Testis (tissue), 2 donors: ENCODE results near the gene CALCOCO2.

Experiments
- POLR2A ChIP-seq: fragments of 450-650 bp; IDR thresholded peaks from one replicate; pipeline ENCODE4 v1.6.1; 2017; ENCODE audit warnings: antibody characterized with exemption, mild to moderate bottlenecking, moderate library complexity
- TF ChIP-seq, protein P1 (sequence below), 3 experiments: fragments of 450-650 bp in 2 of 3; fragments of 200-600 bp in 1 of 3; sonication (generic) in 1 of 3; IDR thresholded peaks; one replicate each; pipeline ENCODE4 v1.5.1; 2016 to 2019; ENCODE audit warnings: antibody characterized with exemption in 3 of 3, mild to moderate bottlenecking in 2 of 3, moderate library complexity in 1 of 3

DNA sequence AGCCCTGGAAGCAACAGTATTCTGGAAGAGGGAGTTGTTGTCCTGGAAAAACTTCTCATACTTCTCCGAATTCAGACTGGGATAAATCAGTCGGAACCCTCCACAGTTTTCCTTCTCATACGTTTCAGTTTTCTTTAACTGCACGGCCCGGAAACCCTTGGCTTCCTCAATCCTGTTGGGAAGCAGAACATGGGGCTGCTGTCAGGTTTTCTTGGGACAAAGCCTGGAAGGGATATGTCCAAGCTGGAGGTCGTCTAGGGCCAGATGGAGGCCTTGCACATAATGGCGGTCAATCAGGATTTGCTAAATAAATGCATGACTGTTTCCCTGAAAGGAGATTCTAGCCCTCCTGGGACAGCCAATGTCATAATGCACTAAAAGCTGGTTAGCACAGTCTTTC, 43.0 kb upstream of the CALCOCO2 start:
- no peak for TF ChIP-seq POLR2A
- TF ChIP-seq, protein P1, sequence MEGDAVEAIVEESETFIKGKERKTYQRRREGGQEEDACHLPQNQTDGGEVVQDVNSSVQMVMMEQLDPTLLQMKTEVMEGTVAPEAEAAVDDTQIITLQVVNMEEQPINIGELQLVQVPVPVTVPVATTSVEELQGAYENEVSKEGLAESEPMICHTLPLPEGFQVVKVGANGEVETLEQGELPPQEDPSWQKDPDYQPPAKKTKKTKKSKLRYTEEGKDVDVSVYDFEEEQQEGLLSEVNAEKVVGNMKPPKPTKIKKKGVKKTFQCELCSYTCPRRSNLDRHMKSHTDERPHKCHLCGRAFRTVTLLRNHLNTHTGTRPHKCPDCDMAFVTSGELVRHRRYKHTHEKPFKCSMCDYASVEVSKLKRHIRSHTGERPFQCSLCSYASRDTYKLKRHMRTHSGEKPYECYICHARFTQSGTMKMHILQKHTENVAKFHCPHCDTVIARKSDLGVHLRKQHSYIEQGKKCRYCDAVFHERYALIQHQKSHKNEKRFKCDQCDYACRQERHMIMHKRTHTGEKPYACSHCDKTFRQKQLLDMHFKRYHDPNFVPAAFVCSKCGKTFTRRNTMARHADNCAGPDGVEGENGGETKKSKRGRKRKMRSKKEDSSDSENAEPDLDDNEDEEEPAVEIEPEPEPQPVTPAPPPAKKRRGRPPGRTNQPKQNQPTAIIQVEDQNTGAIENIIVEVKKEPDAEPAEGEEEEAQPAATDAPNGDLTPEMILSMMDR (IDR thresholded peaks at IDR 0.05), result no peak
